A549 treated with Hydrocortisone at 1 μM for 4 hours (cell line): ENCODE data around the gene CUL1. TPM values are rescaled to one million over a fixed set of nuclear protein-coding genes. Genes with fewer than 3 reads are reported as not detected.

Experiments
- total RNA-seq: library from RNA; stranded (reverse); fragments of 200-300 nt; extraction: Qiagen RNA extraction; gene quantifications from 5 replicates; pipeline ENCODE4 v1.2.3, GENCODE V29; 2022

CUL1 gene
- total RNA-seq: 52.9 to 62.1 TPM (median 55.1 TPM) in 5 replicates

DNA sequence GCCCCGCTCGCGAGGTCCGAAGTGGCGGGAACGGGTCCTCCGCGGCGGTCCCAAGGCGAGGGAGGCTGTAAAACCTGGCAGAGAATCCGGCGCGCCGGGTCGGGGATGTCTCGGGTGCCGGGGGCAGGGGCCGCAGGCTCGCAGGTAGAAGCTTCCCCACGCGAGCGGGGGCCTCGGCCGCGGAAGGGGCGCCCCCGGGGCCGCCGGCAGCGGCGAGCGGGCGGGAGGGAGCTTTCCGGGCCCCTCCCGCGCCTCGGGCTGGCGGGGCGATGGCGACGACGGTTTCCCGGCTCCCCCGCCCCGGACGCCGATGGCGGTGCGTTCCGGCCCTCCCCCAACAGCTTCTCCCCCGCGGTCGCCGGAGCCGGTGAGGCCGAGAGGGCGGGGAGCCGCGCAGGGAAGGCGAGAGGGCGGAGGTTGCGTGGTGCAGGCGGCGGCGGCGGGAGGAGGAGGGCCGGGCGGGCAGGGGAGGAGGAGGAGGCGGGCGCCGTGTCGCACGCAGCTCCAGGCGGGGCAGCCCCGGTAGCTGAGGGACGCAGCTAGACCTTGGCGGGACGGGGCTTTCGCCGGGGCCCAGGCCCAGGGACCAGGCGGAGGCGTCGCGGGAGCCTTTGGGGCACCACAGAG is at the start of gene CUL1:
TSS of gene CUL1 (plus strand) at position 507 of the 627 bp plus-strand sequence. CDS start 31,220 bp downstream, outside the sequence.

Other genes starting within 250 kb of the CUL1 start
- gene C7orf33, start 108.1 kb upstream of the CUL1 start, total RNA-seq: not detected in 5 replicates
- gene EZH2, start 185.4 kb downstream of the CUL1 start, total RNA-seq: 19.2 to 21.9 TPM (median 19.3 TPM) in 5 replicates